Activated naive CD4-positive, alpha-beta T cell treated with anti-CD3 and anti-CD28 coated beads, Interleukin-2, amount 50 U/mL, for 24 hours (primary cell): Measurements from ENCODE around the gene CCL14.
"Not testable (repeated sequence)": the region's sequence is repeated elsewhere in the genome, so short reads cannot be mapped to it uniquely, and the experiment has no call there.

Source experiments
- H3K27ac Mint-ChIP-seq: one replicate; pipeline ENCODE4 v1.8.0; 2021; ENCODE audit warnings: mild to moderate bottlenecking, mixed read lengths
- H3K27me3 Mint-ChIP-seq: one replicate; pipeline ENCODE4 v1.8.0; 2021; ENCODE audit warnings: mixed read lengths
- H3K36me3 Mint-ChIP-seq: one replicate; pipeline ENCODE4 v1.8.0; 2021; ENCODE audit warnings: mixed read lengths
- H3K4me1 Mint-ChIP-seq: one replicate; pipeline ENCODE4 v1.8.0; 2021; ENCODE audit warnings: mixed read lengths
- H3K4me3 Mint-ChIP-seq: one replicate; pipeline ENCODE4 v1.8.0; 2021; ENCODE audit warnings: mild to moderate bottlenecking, mixed read lengths
- H3K9me3 Mint-ChIP-seq: one replicate; pipeline ENCODE4 v1.8.0; 2021; ENCODE audit warnings: mixed read lengths

The CCL14 gene

GRCh38 chr17:35972945-35973332, 13.6 kb downstream of the CCL14 start:
- no peaks in the 10 kb centered on the region for H3K9me3 Mint-ChIP-seq
- H3K27me3 Mint-ChIP-seq = peaks cover 4% of the 10 kb centered on the region
- no peak overlapping the region for H3K4me3 Mint-ChIP-seq
- no peaks in the 10 kb centered on the region for H3K4me1 Mint-ChIP-seq
- no peaks in the 10 kb centered on the region for H3K36me3 Mint-ChIP-seq
- H3K27ac Mint-ChIP-seq = no peak overlapping the region

GRCh38 chr17:35972535-35972934, 14.0 kb downstream of the CCL14 start:
- H3K4me1 Mint-ChIP-seq = no peaks in the 10 kb centered on the region
- no peaks in the 10 kb centered on the region for H3K9me3 Mint-ChIP-seq
- H3K27me3 Mint-ChIP-seq = peaks cover 1% of the 10 kb centered on the region
- H3K36me3 Mint-ChIP-seq = no peaks in the 10 kb centered on the region
- no peak overlapping the region for H3K27ac Mint-ChIP-seq
- H3K4me3 Mint-ChIP-seq = no peak overlapping the region

- Mint-ChIP-seq H3K36me3 (no peaks in the 10 kb centered on the region), H3K4me3 (no peak overlapping the region), H3K27ac (no peak overlapping the region), H3K4me1 (no peaks in the 10 kb centered on the region), H3K9me3 (no peaks in the 10 kb centered on the region), H3K27me3 (peaks cover 1% of the 10 kb centered on the region)
Observed at GRCh38 chr17:35972066-35972465, 14.5 kb downstream of the CCL14 start.

GRCh38 chr17:35969558-35970380, 16.8 kb downstream of the CCL14 start:
- Mint-ChIP-seq H3K9me3 (no peaks in the 10 kb centered on the region), H3K27me3 (no peaks in the 10 kb centered on the region), H3K4me3 (no peak overlapping the region), H3K36me3 (no peaks in the 10 kb centered on the region), H3K4me1 (no peaks in the 10 kb centered on the region), H3K27ac (no peak overlapping the region)

- Mint-ChIP-seq H3K9me3 (no peaks in the 10 kb centered on the region), H3K27ac (no peak overlapping the region), H3K4me1 (no peaks in the 10 kb centered on the region), H3K27me3 (no peaks in the 10 kb centered on the region), H3K36me3 (no peaks in the 10 kb centered on the region), H3K4me3 (no peak overlapping the region)
Observed at GRCh38 chr17:35968520-35969054, 17.9 kb downstream of the CCL14 start.

GRCh38 chr17:35965272-35965671, 21.3 kb downstream of the CCL14 start:
- Mint-ChIP-seq H3K27ac (no peak overlapping the region), H3K27me3 (no peaks in the 10 kb centered on the region), H3K4me3 (no peak overlapping the region), H3K4me1 (no peaks in the 10 kb centered on the region), H3K9me3 (no peaks in the 10 kb centered on the region), H3K36me3 (no peaks in the 10 kb centered on the region)

- H3K27ac Mint-ChIP-seq = no peak overlapping the region
- H3K36me3 Mint-ChIP-seq = no peaks in the 10 kb centered on the region
- H3K9me3 Mint-ChIP-seq = no peaks in the 10 kb centered on the region
- H3K4me3 Mint-ChIP-seq = no peak overlapping the region
- H3K4me1 Mint-ChIP-seq = no peaks in the 10 kb centered on the region
- H3K27me3 Mint-ChIP-seq = peaks cover 3% of the 10 kb centered on the region
Observed at GRCh38 chr17:35963663-35964062, 22.9 kb downstream of the CCL14 start.

- Mint-ChIP-seq H3K4me3 (no peak overlapping the region), H3K9me3 (no peaks in the 10 kb centered on the region), H3K4me1 (no peaks in the 10 kb centered on the region), H3K27me3 (peaks cover 3% of the 10 kb centered on the region), H3K36me3 (no peaks in the 10 kb centered on the region), H3K27ac (no peak overlapping the region)
Observed at GRCh38 chr17:35953720-35954119, 32.8 kb downstream of the CCL14 start.

- Mint-ChIP-seq H3K27ac (no peak overlapping the region), H3K27me3 (no peaks in the 10 kb centered on the region), H3K4me1 (no peaks in the 10 kb centered on the region), H3K9me3 (no peaks in the 10 kb centered on the region), H3K36me3 (no peaks in the 10 kb centered on the region), H3K4me3 (no peak overlapping the region)
Observed at GRCh38 chr17:35949401-35949800, 37.1 kb downstream of the CCL14 start.

GRCh38 chr17:35948092-35948491, 38.4 kb downstream of the CCL14 start:
- Mint-ChIP-seq H3K27me3 (no peaks in the 10 kb centered on the region), H3K9me3 (no peaks in the 10 kb centered on the region), H3K4me3 (no peak overlapping the region), H3K4me1 (no peaks in the 10 kb centered on the region), H3K36me3 (no peaks in the 10 kb centered on the region), H3K27ac (no peak overlapping the region)

GRCh38 chr17:35947156-35947585, 39.4 kb downstream of the CCL14 start:
- H3K4me3 Mint-ChIP-seq = no peak overlapping the region
- no peak overlapping the region for H3K27ac Mint-ChIP-seq
- H3K27me3 Mint-ChIP-seq = no peaks in the 10 kb centered on the region
- no peaks in the 10 kb centered on the region for H3K4me1 Mint-ChIP-seq
- no peaks in the 10 kb centered on the region for H3K36me3 Mint-ChIP-seq
- no peaks in the 10 kb centered on the region for H3K9me3 Mint-ChIP-seq

GRCh38 chr17:35944151-35944550, 42.4 kb downstream of the CCL14 start:
- Mint-ChIP-seq H3K4me3 (no peak overlapping the region), H3K36me3 (no peaks in the 10 kb centered on the region), H3K4me1 (no peaks in the 10 kb centered on the region), H3K27ac (no peak overlapping the region), H3K27me3 (no peaks in the 10 kb centered on the region), H3K9me3 (no peaks in the 10 kb centered on the region)

- Mint-ChIP-seq H3K4me1 (no peaks in the 10 kb centered on the region), H3K9me3 (no peaks in the 10 kb centered on the region), H3K27me3 (no peaks in the 10 kb centered on the region), H3K4me3 (no peak within 1 kb of the TSS), H3K36me3 (no peaks in the 10 kb centered on the region), H3K27ac (no peak within 1 kb of the TSS)
Observed at GRCh38 chr17:35943537-35943936, 43.0 kb downstream of the CCL14 start, which contains the start of gene LYZL6. LYZL6 (minus strand) TSS chr17:35943713; CDS start chr17:35939356, 4,357 bp downstream.

GRCh38 chr17:35942588-35943186, 43.8 kb downstream of the CCL14 start:
- Mint-ChIP-seq H3K36me3 (no peaks in the 10 kb centered on the region), H3K4me1 (no peaks in the 10 kb centered on the region), H3K27ac (no peak overlapping the region), H3K27me3 (no peaks in the 10 kb centered on the region), H3K4me3 (no peak overlapping the region), H3K9me3 (no peaks in the 10 kb centered on the region)

GRCh38 chr17:35938492-35938891, 48.0 kb downstream of the CCL14 start:
- H3K27me3 Mint-ChIP-seq, H3K4me3 Mint-ChIP-seq, H3K4me1 Mint-ChIP-seq, H3K27ac Mint-ChIP-seq, H3K9me3 Mint-ChIP-seq, H3K36me3 Mint-ChIP-seq: not testable (repeated sequence)

- Mint-ChIP-seq H3K9me3 (no peaks in the 10 kb centered on the region), H3K36me3 (no peaks in the 10 kb centered on the region), H3K4me1 (no peaks in the 10 kb centered on the region), H3K27me3 (no peaks in the 10 kb centered on the region), H3K27ac (no peak overlapping the region), H3K4me3 (no peak overlapping the region)
Observed at GRCh38 chr17:35936063-35936462, 50.5 kb downstream of the CCL14 start.
